ENCODE data around the gene TAF11L11. TPM values are rescaled to one million over a fixed set of nuclear protein-coding genes. Genes with fewer than 3 reads are reported as not detected.
"Not testable (repeated sequence)": the region's sequence is repeated elsewhere in the genome, so short reads cannot be mapped to it uniquely, and the experiment has no call there.

The TAF11L11 gene
- total RNA-seq, 4 donors from 2014 or later, result not detected

GRCh38 chr5:17634160-17634559 lies 30.2 kb downstream of the TAF11L11 start, which contains the start of gene TAF11L14:
Gene TAF11L14 (plus strand): TSS chr5:17634460.
- H3K9me3 ChIP-seq, result no peaks in the 10 kb centered on the region
- DNase-seq, result no peak
- no peaks in the 10 kb centered on the region for H3K36me3 ChIP-seq
- no peaks in the 10 kb centered on the region for H3K27me3 ChIP-seq
- TF ChIP-seq POLR2A (IDR thresholded peaks at IDR 0.05) (no peak), CTCF (IDR thresholded peaks at IDR 0.05) (no peak)
- H3K4me3 ChIP-seq (replicated peaks in 1 of 3), result no peak within 1 kb of the TSS
- H3K27ac ChIP-seq, result no peak within 1 kb of the TSS
- 91 to 95% methylated on average over 5 of the region's 5 CpGs for WGBS, 2 donors
- intact Hi-C loops (cut with DNase I), result no loop called here
- H3K4me1 ChIP-seq, result no peaks in the 10 kb centered on the region

- H3K27me3 ChIP-seq; H3K36me3 ChIP-seq; H3K27ac ChIP-seq; intact Hi-C loops (cut with DNase I); H3K4me3 ChIP-seq (replicated peaks in 1 of 3); DNase-seq; H3K4me1 ChIP-seq; H3K9me3 ChIP-seq: not testable (repeated sequence)
- WGBS, 2 donors, result 92 to 93% methylated on average over 10 of the region's 10 CpGs
These were observed 45.2 kb downstream of the TAF11L11 start for GRCh38 chr5:17649232-17649631.

- 96 to 97% methylated on average over 6 to 8 of the region's 32 CpGs for WGBS, 2 donors
- intact Hi-C loops (cut with DNase I); DNase-seq; H3K27ac ChIP-seq; H3K36me3 ChIP-seq; H3K27me3 ChIP-seq; H3K4me3 ChIP-seq (replicated peaks in 1 of 3); H3K9me3 ChIP-seq; H3K4me1 ChIP-seq: not testable (repeated sequence)
These were observed 51.3 kb downstream of the TAF11L11 start for GRCh38 chr5:17655201-17655759.

Small RNA genes within 50 kb of the gene (small RNA-seq; reads per million reads assigned to genes)
- not detected for gene AC233724.1
- not detected for gene AC233724.2
- gene AC233724.3, result not detected
- not detected for gene AC233724.4
- gene AC233724.6, result not detected
- not detected for gene AC233724.7

Other genes with a start within 250 kb of the TAF11L11 start
- not detected for gene TAF11L2, start 106.0 kb upstream of the TAF11L11 start, total RNA-seq
- not detected for gene TAF11L3, start 85.8 kb upstream of the TAF11L11 start, total RNA-seq
- not detected for gene TAF11L4, start 82.4 kb upstream of the TAF11L11 start, total RNA-seq
- not detected for gene TAF11L5, start 78.9 kb upstream of the TAF11L11 start, total RNA-seq
- not detected for gene TAF11L6, start 75.5 kb upstream of the TAF11L11 start, total RNA-seq
- gene TAF11L7, start 18.4 kb upstream of the TAF11L11 start, total RNA-seq, result not detected
- gene TAF11L8, start 13.2 kb upstream of the TAF11L11 start, total RNA-seq, result not detected
- gene TAF11L9, start 9.8 kb upstream of the TAF11L11 start, total RNA-seq, result not detected
- not detected for gene TAF11L10, start 6.4 kb upstream of the TAF11L11 start, total RNA-seq
- gene TAF11L12, start 6.2 kb downstream of the TAF11L11 start, total RNA-seq, result not detected
- not detected for gene TAF11L13, start 27.9 kb downstream of the TAF11L11 start, total RNA-seq
- gene TAF11L14, start 30.3 kb downstream of the TAF11L11 start, total RNA-seq, result not detected